ENCODE measurements around the gene DAB1.

Gene DAB1

DNA sequence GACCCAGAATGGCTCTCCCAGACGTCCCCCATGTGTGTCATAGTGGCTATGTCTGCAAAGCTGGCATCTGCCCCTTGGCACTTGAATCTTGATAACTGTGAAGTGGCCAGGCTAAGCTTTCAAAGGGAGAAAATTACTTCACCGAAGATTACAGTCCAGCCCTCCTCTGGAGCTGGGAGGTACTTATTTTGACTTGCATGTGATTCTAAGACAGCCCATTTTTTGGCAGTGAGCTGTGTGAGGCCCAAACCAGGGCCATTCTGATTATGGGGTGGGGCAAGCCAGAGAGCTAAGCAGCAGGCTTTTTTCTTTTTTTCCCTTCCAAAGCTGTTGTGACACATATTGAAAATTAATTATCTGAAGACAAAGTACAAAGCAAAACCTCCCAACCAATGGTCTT lies 415.9 kb downstream of the DAB1 start:
- TF ChIP-seq, protein P1, sequence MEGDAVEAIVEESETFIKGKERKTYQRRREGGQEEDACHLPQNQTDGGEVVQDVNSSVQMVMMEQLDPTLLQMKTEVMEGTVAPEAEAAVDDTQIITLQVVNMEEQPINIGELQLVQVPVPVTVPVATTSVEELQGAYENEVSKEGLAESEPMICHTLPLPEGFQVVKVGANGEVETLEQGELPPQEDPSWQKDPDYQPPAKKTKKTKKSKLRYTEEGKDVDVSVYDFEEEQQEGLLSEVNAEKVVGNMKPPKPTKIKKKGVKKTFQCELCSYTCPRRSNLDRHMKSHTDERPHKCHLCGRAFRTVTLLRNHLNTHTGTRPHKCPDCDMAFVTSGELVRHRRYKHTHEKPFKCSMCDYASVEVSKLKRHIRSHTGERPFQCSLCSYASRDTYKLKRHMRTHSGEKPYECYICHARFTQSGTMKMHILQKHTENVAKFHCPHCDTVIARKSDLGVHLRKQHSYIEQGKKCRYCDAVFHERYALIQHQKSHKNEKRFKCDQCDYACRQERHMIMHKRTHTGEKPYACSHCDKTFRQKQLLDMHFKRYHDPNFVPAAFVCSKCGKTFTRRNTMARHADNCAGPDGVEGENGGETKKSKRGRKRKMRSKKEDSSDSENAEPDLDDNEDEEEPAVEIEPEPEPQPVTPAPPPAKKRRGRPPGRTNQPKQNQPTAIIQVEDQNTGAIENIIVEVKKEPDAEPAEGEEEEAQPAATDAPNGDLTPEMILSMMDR (IDR thresholded peaks at IDR 0.05; ENCODE audit: low read depth, low read length), result no peak

DNA sequence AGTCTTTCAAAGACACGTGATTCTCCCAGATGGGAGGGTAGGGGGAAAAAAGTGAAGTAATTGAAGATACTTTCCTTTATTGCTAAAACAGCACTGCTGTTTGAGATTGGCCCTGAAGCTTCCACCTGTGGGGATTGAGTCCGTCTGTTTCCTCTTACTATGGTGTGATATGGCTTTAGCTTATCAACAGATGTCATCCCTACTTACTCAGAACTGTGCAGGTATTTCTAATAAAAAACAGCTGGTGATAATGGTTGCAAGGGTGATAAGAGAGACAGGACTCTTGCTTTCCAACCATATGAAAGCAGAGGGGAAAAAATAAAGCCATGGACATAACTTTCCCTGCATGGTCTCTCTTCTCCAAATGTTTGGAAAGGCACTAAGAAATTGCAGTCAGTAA lies 416.4 kb downstream of the DAB1 start:
- no peak overlapping the region for H3K4me3 ChIP-seq (ENCODE audit: low read depth, low read length)
- TF ChIP-seq, protein P1 (IDR thresholded peaks at IDR 0.05; ENCODE audit: low read depth, low read length), result no peak

More for the DNA sequence above, 415.9 kb downstream of the DAB1 start:
- H3K4me3 ChIP-seq (ENCODE audit: low read depth, low read length), result no peak overlapping the region

DNA sequence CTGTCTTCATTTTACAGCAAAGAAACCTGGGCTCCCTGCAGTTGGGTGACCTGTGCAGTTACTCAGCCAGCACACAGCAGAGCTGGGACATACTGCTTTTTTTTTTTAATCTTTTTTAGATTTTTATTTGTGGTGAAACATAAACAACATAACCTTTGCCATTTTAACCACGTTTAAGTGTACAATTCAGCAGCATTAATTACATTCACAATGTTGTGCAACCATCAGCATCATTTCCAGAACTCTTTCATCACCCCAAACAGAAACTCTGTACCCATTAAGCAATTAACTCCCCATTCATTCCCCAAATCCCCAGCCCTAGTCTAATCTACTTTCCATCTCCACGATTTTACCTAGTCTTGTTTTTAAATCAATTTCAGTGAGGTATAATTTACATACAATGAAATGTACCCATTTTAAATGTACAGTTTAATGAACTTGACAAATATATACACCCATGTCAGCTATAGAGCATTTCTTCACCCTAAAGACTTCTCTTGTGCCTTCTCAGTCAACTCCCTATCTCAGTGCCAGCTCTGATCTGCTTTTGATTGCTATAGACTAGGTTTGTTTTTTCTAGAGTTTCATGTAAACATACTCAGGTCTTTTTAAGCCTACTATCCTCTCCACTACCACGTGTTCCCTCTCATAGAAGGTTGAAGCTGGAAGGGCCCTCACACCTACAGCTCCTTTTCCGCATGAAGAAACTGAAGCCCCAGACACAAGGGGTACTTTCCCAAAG lies 420.3 kb downstream of the DAB1 start:
- no peak overlapping the region for H3K4me3 ChIP-seq (ENCODE audit: low read depth, low read length)

DNA sequence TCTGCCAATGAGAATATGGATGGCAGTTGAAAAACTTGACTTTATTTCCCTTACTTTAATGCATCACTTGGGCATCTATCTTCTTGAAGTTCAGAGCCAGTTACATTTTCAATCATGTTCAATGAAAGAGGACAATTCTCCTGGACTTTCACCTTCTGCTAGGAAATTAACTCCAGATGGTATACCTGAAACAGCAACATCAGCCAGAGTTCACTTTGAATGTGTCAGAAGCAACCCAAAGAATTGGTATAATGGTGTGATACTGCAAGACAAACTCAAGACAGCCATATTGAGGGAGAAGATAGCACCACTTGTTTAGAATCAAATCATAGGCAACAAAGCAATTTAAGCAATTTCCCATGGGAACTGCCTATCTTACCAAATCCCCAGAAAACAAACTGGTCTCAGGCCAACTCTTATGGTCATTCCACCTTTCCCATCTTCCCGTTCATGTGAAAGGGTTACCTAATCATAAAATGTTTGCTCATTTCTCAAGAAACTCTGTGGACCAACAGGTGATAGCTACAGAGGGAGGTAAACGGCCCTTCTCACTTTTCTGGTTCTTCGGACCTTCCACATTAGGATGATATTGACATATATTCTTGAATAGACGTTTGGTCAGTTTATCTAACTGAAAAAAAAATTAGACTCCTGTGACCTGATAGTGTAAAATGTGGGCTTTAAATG lies 428.3 kb downstream of the DAB1 start:
- TF ChIP-seq, protein P1 (IDR thresholded peaks at IDR 0.05; ENCODE audit: low read depth, low read length), result no peak
- H3K4me3 ChIP-seq (ENCODE audit: low read depth, low read length), result no peak overlapping the region

More for the DNA sequence above, 420.3 kb downstream of the DAB1 start:
- TF ChIP-seq, protein P1 (IDR thresholded peaks at IDR 0.05; ENCODE audit: low read depth, low read length), result no peak

DNA sequence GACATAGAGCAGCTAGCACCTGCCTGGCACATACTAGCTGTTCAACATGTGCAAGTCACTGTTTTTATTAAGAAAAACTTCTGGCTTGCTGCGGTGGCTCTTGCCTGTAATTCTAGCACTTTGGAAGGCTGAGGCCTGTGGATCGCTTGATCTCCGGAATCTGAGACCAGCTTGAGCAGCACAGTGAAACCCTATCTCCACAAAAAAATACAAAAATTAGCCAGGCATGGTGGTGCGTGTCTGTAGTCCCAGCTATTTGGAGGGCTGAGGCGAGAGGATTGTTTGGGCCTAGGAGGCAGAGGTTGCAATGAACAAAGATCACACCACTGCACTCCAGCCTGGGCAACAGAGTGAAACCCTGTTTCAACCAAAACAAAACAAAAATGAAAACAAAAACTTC lies 430.4 kb downstream of the DAB1 start:
- TF ChIP-seq, protein P1 (IDR thresholded peaks at IDR 0.05; ENCODE audit: low read depth, low read length), result no peak
- H3K4me3 ChIP-seq (ENCODE audit: low read depth, low read length), result no peak overlapping the region

DNA sequence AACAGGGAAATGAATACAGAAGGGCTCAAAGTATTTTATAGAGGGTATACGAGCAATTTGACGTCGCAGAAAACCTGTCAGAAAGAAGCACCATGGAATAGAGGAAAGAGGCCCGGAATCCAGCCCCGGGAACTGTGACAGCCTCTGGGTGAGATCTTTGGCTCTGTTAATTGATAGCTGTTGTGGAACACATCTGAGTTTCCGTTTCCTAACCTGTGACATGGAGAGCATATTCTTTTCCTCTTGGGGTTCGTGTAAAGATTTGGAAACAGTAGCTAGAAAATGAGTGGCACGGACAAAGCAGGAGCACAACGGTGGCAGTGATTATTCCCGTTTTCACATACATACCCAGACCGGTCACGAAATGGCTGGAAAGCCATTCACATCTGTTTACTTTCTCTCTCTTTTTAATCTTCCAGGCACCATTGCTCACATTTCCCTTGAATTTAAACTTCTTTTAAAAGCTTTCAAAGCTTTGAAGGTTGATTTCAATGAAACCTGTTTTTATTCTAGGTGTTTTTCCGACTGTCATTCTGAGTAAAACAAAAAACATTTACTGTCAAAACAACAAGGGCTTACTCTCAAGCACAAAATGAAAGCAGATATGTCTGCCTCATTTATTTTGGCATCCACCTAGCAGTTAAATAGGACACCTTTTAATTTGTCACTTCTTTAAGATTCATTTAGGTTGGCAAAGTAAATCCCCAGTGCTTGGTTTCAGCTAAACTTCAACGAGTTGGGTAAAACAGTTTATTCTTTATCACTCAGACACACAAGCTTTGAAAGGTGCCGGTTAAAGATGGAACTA lies 431.3 kb downstream of the DAB1 start:
- TF ChIP-seq, protein P1 (IDR thresholded peaks at IDR 0.05; ENCODE audit: low read depth, low read length), result no peak
- no peak overlapping the region for H3K4me3 ChIP-seq (ENCODE audit: low read depth, low read length)
